Medulla oblongata (tissue), 1 donor: ENCODE data around the gene LDB2.

Experiments
- DNase-seq: peaks from one replicate; pipeline ENCODE4 v3.0.0-alpha.2; 2015; ENCODE audit errors: extremely low spot score

The LDB2 gene

DNA sequence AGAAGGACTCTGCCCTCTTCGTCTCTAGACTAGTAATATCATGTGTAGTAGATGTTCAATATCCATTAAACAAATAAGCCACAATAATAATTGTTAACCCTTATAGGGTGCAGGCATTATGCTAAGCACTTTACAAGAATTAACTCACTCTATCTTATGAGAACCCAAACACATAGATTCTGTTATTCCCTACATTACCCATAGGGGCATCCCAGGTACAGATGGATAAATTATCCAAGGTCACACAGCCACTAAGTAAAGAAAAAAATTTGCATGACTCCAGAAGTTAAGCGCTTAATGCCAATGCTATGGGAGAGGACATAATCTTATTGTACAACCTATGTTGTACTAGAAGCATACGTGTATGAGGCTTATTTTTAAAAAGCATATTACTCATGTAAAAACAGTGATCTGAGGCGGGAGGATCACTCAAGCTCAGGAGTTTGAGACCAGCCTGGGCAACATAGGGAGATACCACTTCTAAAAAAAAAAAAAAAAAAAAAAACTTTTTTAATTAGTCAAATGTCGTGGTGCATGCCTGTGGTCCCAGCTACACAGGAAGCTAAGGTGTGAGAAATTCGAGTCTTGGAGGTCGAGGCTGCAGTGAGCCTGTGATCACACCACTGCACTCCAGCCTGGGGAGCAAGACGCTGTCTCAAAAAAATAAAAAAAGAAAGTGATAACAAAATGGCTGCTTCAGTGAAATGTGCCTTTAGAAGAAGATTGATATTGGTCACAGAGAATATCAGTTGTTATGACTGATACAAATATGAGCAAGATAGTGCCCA, 13.6 kb downstream of the LDB2 start:
- DNase-seq = no peak

GRCh38 chr4:16883806-16884205, 14.6 kb downstream of the LDB2 start:
- DNase-seq = no peak

DNA sequence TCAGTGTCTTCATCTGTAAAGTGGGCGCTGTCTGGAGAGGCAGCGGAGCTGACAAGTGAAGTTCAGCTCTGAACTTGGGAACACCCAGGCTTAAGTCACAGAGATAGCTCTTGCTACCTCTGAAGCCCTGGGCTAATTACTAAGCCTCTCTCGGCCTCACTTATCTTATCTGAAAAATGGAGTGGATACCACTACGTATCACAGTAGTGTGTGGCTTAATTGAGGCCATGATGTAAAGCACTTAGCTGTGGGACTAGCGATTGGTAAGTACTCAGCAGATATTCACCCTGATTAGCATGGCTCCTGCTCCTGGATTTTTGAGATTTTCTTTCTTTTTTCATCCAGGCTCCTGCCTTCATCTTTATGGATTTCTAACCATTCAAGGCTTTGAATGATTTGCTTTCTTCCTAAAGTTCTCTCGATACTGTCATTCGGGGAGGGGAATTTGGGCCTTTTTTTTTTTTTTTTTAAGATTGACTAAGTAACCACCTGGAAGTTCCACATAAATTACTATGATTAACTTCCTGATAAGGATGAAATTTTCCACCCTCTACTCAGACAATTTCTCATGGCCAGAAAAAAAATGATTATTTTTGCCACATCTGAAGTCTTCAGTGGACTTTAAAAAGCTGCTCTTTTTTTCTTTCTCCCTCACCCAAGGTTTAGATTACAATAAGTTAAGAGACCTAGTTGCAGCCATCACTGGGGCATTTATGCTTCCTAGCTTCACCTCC, 17.1 kb downstream of the LDB2 start:
- DNase-seq = no peak

DNA sequence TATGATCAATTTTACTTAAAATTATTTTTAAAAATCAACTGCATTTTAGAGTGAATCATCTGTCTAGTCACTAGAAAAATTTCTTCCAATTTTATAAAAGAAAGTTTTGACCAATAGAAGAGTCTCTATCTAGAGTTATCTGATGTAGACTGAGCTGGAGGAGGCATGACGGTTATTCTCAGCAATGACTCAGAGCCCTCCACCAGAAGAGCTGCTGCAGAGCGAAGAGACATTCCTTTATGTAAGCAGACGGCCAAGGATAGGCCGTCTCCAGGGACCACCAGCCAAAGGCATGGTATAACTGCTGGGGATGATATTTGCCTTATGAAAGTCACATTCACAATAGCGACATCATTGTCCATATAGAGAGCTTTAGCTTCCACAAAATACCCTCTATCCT, 23.0 kb downstream of the LDB2 start:
- DNase-seq = no peak

GRCh38 chr4:16869594-16870245, 28.7 kb downstream of the LDB2 start:
- DNase-seq = no peak

GRCh38 chr4:16868674-16869073, 29.8 kb downstream of the LDB2 start:
- DNase-seq = no peak

GRCh38 chr4:16867827-16868226, 30.6 kb downstream of the LDB2 start:
- no peak for DNase-seq

- no peak for DNase-seq
Observed at GRCh38 chr4:16866974-16867373, 31.5 kb downstream of the LDB2 start.

DNA sequence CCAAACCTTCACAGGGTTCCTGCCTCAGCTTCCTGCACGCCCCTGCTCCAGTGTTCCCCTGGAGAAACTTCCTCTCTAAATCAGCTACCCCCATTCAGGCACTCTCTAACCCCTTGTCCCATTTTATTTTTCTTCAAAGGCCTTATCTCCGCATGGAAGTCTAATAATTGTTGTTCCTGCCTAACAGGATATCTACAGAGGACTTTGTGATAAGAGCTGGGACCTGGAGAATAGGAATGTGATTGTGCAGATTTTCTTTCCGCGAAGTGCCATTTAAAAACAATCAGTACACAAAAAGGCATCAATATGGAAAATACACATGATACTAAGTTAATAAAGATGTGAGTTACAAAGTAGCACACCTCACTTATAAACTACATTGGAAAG, 32.6 kb downstream of the LDB2 start:
- DNase-seq = no peak

GRCh38 chr4:16865209-16865896, 33.1 kb downstream of the LDB2 start:
- DNase-seq = no peak

DNA sequence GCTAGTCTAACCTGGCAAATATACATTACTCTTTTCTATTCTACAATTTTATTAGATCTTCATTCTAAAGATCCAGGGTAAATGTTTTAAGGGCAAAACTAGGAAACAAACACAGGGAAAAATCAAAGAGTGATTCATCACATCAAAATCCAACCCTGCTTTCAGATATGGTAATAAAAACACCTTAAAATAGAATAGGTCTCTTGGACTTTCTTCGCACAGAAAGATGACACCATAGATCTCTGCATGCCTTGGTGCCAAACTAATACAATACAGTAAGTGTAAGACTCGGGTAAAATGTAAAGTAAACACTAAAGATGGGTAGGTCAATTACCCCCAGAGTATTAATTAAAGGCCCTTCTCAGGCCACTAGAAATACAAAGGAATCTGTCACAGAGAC, 34.2 kb downstream of the LDB2 start:
- no peak for DNase-seq

DNA sequence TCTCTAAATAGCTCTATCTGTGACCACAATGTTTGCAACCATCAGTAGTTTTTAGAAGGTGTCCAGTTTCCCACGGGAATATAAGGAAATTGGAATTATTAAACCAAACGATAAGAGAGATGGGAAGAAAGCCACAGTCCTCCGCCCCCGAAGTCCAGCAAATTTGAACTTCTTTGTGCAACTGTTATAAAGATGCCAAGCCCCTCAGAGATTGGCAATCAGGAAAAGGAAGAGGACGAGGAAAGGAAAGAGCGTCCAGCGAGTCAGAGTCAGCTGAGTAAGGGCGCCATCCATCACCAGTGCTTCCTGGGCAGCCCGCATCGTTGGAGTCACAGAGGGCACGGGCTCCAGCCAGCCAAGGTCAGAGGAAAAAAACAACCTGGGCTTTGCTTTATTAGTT, 35.7 kb downstream of the LDB2 start:
- DNase-seq = no peak

DNA sequence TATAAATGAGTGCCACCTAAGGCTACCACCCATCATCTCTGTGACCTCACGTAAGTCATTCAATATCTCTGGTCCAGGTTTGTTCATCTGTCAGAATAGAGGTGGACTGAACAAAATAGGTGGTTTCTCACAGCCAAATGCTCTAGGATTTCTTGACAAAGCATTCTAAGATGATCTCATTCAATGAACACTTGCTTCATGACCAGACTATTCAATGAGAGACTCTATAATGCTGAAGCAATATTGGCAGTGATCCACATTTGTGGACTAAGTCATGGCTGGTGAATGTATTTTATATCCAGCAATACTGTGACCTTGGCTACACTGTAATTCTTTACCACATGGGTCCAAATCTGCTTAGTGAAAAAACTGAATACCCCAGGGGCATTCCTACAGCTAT, 37.9 kb downstream of the LDB2 start:
- DNase-seq = no peak

DNA sequence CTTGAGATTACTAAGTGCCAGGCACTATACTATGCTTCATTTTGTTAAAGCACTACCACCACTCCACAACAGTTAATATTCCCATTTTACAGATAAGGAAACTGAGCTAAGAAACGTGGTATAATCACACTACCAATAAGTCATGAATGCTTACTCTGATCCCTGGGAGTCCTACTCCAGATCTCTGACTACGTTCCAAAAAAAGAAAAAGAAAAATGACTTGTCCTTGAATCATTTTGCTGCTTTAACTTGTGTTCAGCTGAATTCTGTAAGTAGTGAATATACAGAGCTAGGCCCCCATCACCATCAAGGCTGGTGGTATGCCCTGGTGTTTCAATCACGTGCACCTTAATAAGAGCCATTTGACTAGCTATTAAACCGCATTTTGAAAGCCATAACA, 39.4 kb downstream of the LDB2 start:
- DNase-seq = no peak

- DNase-seq = no peak
Observed at GRCh38 chr4:16858275-16858752, 40.1 kb downstream of the LDB2 start.

GRCh38 chr4:16857425-16857824, 41.0 kb downstream of the LDB2 start:
- DNase-seq = no peak

DNA sequence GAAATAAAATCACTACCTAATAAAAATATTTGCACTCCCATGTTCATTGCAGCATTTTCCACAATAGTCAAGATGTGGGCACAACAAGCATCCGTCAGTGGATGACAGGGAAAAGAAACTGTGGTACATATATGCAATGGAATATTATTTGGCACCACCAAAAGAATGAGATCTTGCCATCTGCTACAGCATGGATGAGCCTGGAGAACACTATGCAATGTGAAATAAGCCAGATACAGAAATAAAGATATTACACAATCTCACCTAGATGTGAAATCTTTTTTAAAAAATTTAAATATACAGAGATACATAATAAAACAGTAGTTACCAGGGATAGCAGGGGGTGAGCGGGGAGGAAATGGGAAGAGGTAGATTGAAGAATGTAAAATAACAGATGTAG, 44.8 kb downstream of the LDB2 start:
- DNase-seq = no peak

GRCh38 chr4:16852644-16853043, 45.8 kb downstream of the LDB2 start:
- no peak for DNase-seq

GRCh38 chr4:16852228-16852627, 46.2 kb downstream of the LDB2 start:
- DNase-seq = no peak

DNA sequence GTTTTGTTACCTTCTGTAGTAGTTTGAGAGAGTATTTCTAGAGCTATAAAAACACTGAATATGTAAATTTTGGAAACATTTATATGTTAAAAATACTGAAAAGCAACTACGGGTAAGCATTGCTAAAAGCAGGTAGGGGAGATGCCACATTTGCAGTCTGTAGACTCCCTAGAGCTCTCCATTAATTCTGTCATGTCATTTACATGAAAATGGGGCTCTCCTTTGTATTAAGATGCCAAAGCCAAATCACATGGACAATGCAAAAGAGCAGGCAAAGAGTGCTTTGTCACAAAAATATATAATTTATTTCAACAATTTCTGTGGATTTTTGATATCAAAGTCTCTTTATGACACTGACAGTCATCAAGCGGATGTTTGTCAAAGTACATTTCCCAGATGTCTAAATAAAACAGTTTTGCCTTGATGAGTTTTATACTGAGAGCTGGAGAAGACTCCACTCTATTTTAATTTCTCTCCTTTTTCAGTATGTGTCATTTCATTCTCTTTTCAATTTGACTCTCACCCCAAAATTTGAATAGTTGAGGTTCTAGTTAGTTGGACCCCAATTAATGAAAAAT, 51.8 kb downstream of the LDB2 start:
- no peak for DNase-seq

GRCh38 chr4:16844816-16845586, 53.4 kb downstream of the LDB2 start:
- no peak for DNase-seq
